GM19455 (cell line): ENCODE data around the gene SYT8.

Experiments
- ATAC-seq: cut with Tn5 transposase; IDR thresholded peaks from one replicate; pipeline ENCODE4 v1.9.1; 2021; ENCODE audit not compliant: unreplicated experiment

SYT8 gene

GRCh38 chr11:1844221-1845094 lies 9.7 kb downstream of the SYT8 start:
- no peak for ATAC-seq

GRCh38 chr11:1845095-1845429 lies 10.3 kb downstream of the SYT8 start:
- ATAC-seq = no peak

GRCh38 chr11:1845561-1846452 lies 11.0 kb downstream of the SYT8 start:
- ATAC-seq = no peak

GRCh38 chr11:1846453-1846932 lies 11.7 kb downstream of the SYT8 start:
- no peak for ATAC-seq

GRCh38 chr11:1847006-1847735 lies 12.4 kb downstream of the SYT8 start:
- ATAC-seq = no peak

- ATAC-seq = no peak
Measured at GRCh38 chr11:1847926-1848639, 13.3 kb downstream of the SYT8 start.

- ATAC-seq = no peak
Measured at GRCh38 chr11:1848640-1849430, 14.0 kb downstream of the SYT8 start.

- no peak for ATAC-seq
Measured at GRCh38 chr11:1851468-1852180, 16.8 kb downstream of the SYT8 start.

GRCh38 chr11:1852271-1852876 lies 17.6 kb downstream of the SYT8 start:
- no peak for ATAC-seq

GRCh38 chr11:1852877-1853276 lies 18.1 kb downstream of the SYT8 start, which contains the start of gene LSP1:
Gene LSP1, plus strand, starts transcription at chr11:1853084. Its CDS starts 61 bp downstream, at chr11:1853145.
- ATAC-seq = no peak

GRCh38 chr11:1853376-1854131 lies 18.8 kb downstream of the SYT8 start:
- ATAC-seq = no peak

- peak; percentile 26 for ATAC-seq
Measured at GRCh38 chr11:1854132-1854948, 19.6 kb downstream of the SYT8 start.

- ATAC-seq = peak; percentile 39
Measured at GRCh38 chr11:1854949-1855885, 20.4 kb downstream of the SYT8 start.

GRCh38 chr11:1855886-1856265 lies 21.1 kb downstream of the SYT8 start:
- ATAC-seq = no peak

- ATAC-seq = no peak
Measured at GRCh38 chr11:1856306-1857005, 21.7 kb downstream of the SYT8 start.
